H1 (cell line): ENCODE data around the gene PAAF1. TPM values are rescaled to one million over a fixed set of nuclear protein-coding genes. Genes with fewer than 3 reads are reported as not detected.

Source experiments
- CTCF ChIA-PET: fragments of 300-600 bp; sonication (Branson Sonifier 250); formaldehyde crosslinking; loops from one replicate; lab custom pipeline; 2021; ENCODE audit not compliant: partially characterized antibody; lab: Charles Lee
- POLR2A ChIA-PET: fragments of 300-600 bp; sonication (Branson Sonifier 250); formaldehyde crosslinking; loops from one replicate; lab custom pipeline; 2021; ENCODE audit warnings: inconsistent platforms; ENCODE audit not compliant: partially characterized antibody; lab: Charles Lee
- DNase-seq, 2 experiments: peaks; one replicate each; pipeline versions ENCODE4 v3.0.0 to v3.0.0-alpha.2; 2010 to 2022; ENCODE audit warnings: low spot score in 2 of 2, low read depth in 1 of 2, mixed read lengths in 1 of 2
- FAIRE-seq: peaks from 2 replicates; lab custom pipeline; 2011; peaks lifted over from hg19 to GRCh38; lab: Jason Lieb, UNC
- H2AFZ ChIP-seq: 2 replicates; pipeline ENCODE4 v1.8.1; 2012; ENCODE audit warnings: low read length, inconsistent platforms
- H2AK5ac ChIP-seq: 2 replicates; pipeline ENCODE4 v1.6.1; 2013; ENCODE audit warnings: low read depth, low read length
- H2BK120ac ChIP-seq: replicated peaks from 2 replicates; pipeline ENCODE3; 2013; ENCODE audit warnings: low read depth, low read length, inconsistent platforms
- H2BK12ac ChIP-seq: 2 replicates; pipeline ENCODE4 v1.6.1; 2013; ENCODE audit warnings: low read depth, low read length
- H2BK15ac ChIP-seq: 2 replicates; pipeline ENCODE4 v1.6.1; 2013; ENCODE audit warnings: low read length
- H2BK20ac ChIP-seq: 2 replicates; pipeline ENCODE4 v1.6.1; 2013; ENCODE audit warnings: low read length
- H2BK5ac ChIP-seq: 2 replicates; pipeline ENCODE4 v1.6.1; 2013; ENCODE audit warnings: low read depth, low read length
- H3K14ac ChIP-seq: 2 replicates; pipeline ENCODE4 v1.6.1; 2013; ENCODE audit warnings: inconsistent platforms; ENCODE audit not compliant: insufficient read length
- H3K18ac ChIP-seq: 2 replicates; pipeline ENCODE4 v1.6.1; 2013; ENCODE audit warnings: low read length; ENCODE audit errors: extremely low read depth
- H3K23ac ChIP-seq: 2 replicates; pipeline ENCODE4 v1.6.1; 2013; ENCODE audit warnings: inconsistent platforms; ENCODE audit not compliant: insufficient read length
- H3K23me2 ChIP-seq: 2 replicates; pipeline ENCODE4 v1.6.1; 2013; ENCODE audit warnings: low read depth, low read length
- H3K27ac ChIP-seq: 2 replicates; pipeline ENCODE4 v1.6.1; 2011; ENCODE audit warnings: low read depth, low read length, inconsistent platforms
- H3K27me3 ChIP-seq, 4 experiments: replicated peaks in 1 of 4; 1 replicate in 1 of 4; 2 replicates in 3 of 4; pipeline versions ENCODE4 v1.6.1 to v1.8.1; 2011 to 2013; ENCODE audit warnings: low read length in 3 of 4, mild to moderate bottlenecking in 3 of 4, inconsistent platforms in 2 of 4, mixed read lengths in 2 of 4, moderate library complexity in 1 of 4; ENCODE audit not compliant: control insufficient read depth in 3 of 4, insufficient read depth in 3 of 4; ENCODE audit errors: extremely low read depth in 1 of 4
- H3K36me3 ChIP-seq, 4 experiments: 2 replicates each; pipeline versions ENCODE4 v1.6.1 to v1.8.1; 2011 to 2013; ENCODE audit warnings: mild to moderate bottlenecking in 4 of 4, low read length in 3 of 4, moderate library complexity in 2 of 4, control low read depth in 1 of 4, inconsistent platforms in 1 of 4; ENCODE audit not compliant: insufficient read depth in 4 of 4, control insufficient read depth in 2 of 4
- H3K4ac ChIP-seq: replicated peaks from 2 replicates; pipeline ENCODE3; 2013; ENCODE audit warnings: low read length, low read depth, mixed read lengths, inconsistent platforms; ENCODE audit not compliant: insufficient read length
- H3K4me1 ChIP-seq, 4 experiments: replicated peaks in 1 of 4; 1 replicate in 1 of 4; 2 replicates in 3 of 4; pipeline versions ENCODE4 v1.6.1 to v1.8.1; 2011 to 2013; ENCODE audit warnings: low read length in 3 of 4, inconsistent platforms in 2 of 4, mixed read lengths in 1 of 4; ENCODE audit not compliant: insufficient read depth in 4 of 4, control insufficient read depth in 3 of 4
- H3K4me2 ChIP-seq, 2 experiments: 2 replicates each; pipeline versions ENCODE4 v1.6.1 to v1.8.1; 2011 to 2013; ENCODE audit warnings: low read depth in 2 of 2, low read length in 2 of 2, control low read depth in 1 of 2, inconsistent platforms in 1 of 2, mild to moderate bottlenecking in 1 of 2; ENCODE audit not compliant: insufficient read depth in 1 of 2
- H3K4me3 ChIP-seq, 4 experiments: fragments of 200-600, 300-600 bp in 1 of 4; sonication (generic), shearing (Covaris generic), sonication (Bioruptor Twin) in 1 of 4; 2 replicates each; pipeline versions ENCODE4 v1.5.1 to v1.8.1; 2011 to 2016; ENCODE audit warnings: low read length in 4 of 4, low read depth in 3 of 4, control low read depth in 2 of 4, inconsistent platforms in 2 of 4, mild to moderate bottlenecking in 2 of 4, mixed read lengths in 1 of 4, moderate library complexity in 1 of 4; ENCODE audit not compliant: insufficient read depth in 2 of 4; ENCODE audit errors: extremely low read depth in 1 of 4
- H3K56ac ChIP-seq: replicated peaks from 2 replicates; pipeline ENCODE3; 2013; ENCODE audit warnings: low read depth, mild to moderate bottlenecking, mixed read lengths, low read length, inconsistent platforms; ENCODE audit not compliant: insufficient read length
- H3K79me1 ChIP-seq: 2 replicates; pipeline ENCODE4 v1.6.1; 2013; ENCODE audit warnings: low read depth, low read length, control low read depth
- H3K79me2 ChIP-seq, 2 experiments: 2 replicates each; pipeline versions ENCODE4 v1.6.1 to v1.8.1; 2012 to 2013; ENCODE audit warnings: low read length in 2 of 2, mild to moderate bottlenecking in 2 of 2, inconsistent platforms in 1 of 2; ENCODE audit not compliant: insufficient read depth in 2 of 2, control insufficient read depth in 1 of 2
- H3K9ac ChIP-seq, 4 experiments: replicated peaks in 1 of 4; 1 replicate in 1 of 4; 2 replicates in 3 of 4; pipeline versions ENCODE4 v1.6.1 to v1.8.1; 2011 to 2013; ENCODE audit warnings: low read depth in 3 of 4, low read length in 3 of 4, control low read depth in 2 of 4, mild to moderate bottlenecking in 2 of 4, moderate library complexity in 2 of 4, inconsistent platforms in 1 of 4; ENCODE audit errors: extremely low read depth in 1 of 4
- H3K9me3 ChIP-seq, 2 experiments: 2 replicates each; pipeline versions ENCODE4 v1.6.1 to v1.8.1; 2012 to 2013; ENCODE audit warnings: mild to moderate bottlenecking in 2 of 2, moderate library complexity in 2 of 2, control low read depth in 1 of 2, inconsistent platforms in 1 of 2, low read depth in 1 of 2, low read length in 1 of 2, mixed read lengths in 1 of 2; ENCODE audit not compliant: insufficient read depth in 2 of 2
- H4K20me1 ChIP-seq, 2 experiments: replicated peaks in 1 of 2; 2 replicates each; pipeline versions ENCODE3 to v1.8.1; 2011 to 2013; ENCODE audit warnings: inconsistent platforms in 2 of 2, low read length in 2 of 2, mild to moderate bottlenecking in 1 of 2; ENCODE audit not compliant: insufficient read depth in 2 of 2, control insufficient read depth in 1 of 2
- H4K5ac ChIP-seq: 2 replicates; pipeline ENCODE4 v1.6.1; 2013; ENCODE audit warnings: low read length, low read depth, mixed read lengths, inconsistent platforms; ENCODE audit not compliant: insufficient read length
- H4K8ac ChIP-seq: 2 replicates; pipeline ENCODE4 v1.8.0; 2013; ENCODE audit warnings: mild to moderate bottlenecking, moderate library complexity, low read length, inconsistent platforms; ENCODE audit not compliant: insufficient read depth; ENCODE audit errors: extremely low read depth
- H4K91ac ChIP-seq: replicated peaks from 2 replicates; pipeline ENCODE3; 2013; ENCODE audit warnings: low read length, mixed read lengths, inconsistent platforms; ENCODE audit not compliant: insufficient read length
- BRCA1 ChIP-seq: IDR thresholded peaks from 2 replicates; pipeline ENCODE4 v1.6.1; 2012; ENCODE audit warnings: low read depth, low read length, improper control_type of control experiment
- CBX5 ChIP-seq: fragments of 300-800, 300-1000 bp; sonication (generic); IDR thresholded peaks from 2 replicates; pipeline ENCODE4 v1.7.1; 2016; ENCODE audit warnings: antibody characterized with exemption, low read length, low read depth
- CEBPB ChIP-seq: IDR thresholded peaks from 2 replicates; pipeline ENCODE4 v1.6.1; 2012; ENCODE audit warnings: low read depth, low read length
- GTF2F1 ChIP-seq: IDR thresholded peaks from 2 replicates; pipeline ENCODE4 v1.6.1; 2012; ENCODE audit warnings: low read depth, low read length, improper control_type of control experiment, borderline replicate concordance
- JUND ChIP-seq: IDR thresholded peaks from 2 replicates; pipeline ENCODE4 v1.6.1; 2011; ENCODE audit warnings: mild to moderate bottlenecking, improper control_type of control experiment, low read length
- KDM5A ChIP-seq: fragments of 200-600 bp; IDR thresholded peaks from 2 replicates; pipeline ENCODE4 v1.7.1; 2012; ENCODE audit warnings: mild to moderate bottlenecking, low read length, inconsistent platforms, mixed read lengths
- NRF1 ChIP-seq: IDR thresholded peaks from 2 replicates; pipeline ENCODE4 v1.6.1; 2011; ENCODE audit warnings: mild to moderate bottlenecking, low read depth, low read length, improper control_type of control experiment
- SIRT6 ChIP-seq: IDR thresholded peaks from one replicate; pipeline ENCODE4 v1.7.1; 2012; ENCODE audit warnings: low read length, inconsistent platforms
- WGBS, 2 experiments: shearing (Covaris generic) in 1 of 2; methylation state at CpG; one replicate each; pipeline versions ENCODE4 v1.1.6 to v1.1.7; 2013 to 2015; ENCODE audit warnings: low lambda C conversion rate in 2 of 2, mixed read lengths in 2 of 2, inconsistent platforms in 1 of 2, low coverage in 1 of 2, missing lambda C conversion rate in 1 of 2; ENCODE audit not compliant: insufficient replicate concordance in 2 of 2, insufficient coverage in 1 of 2, insufficient read length in 1 of 2; ENCODE audit errors: extremely low coverage in 1 of 2, missing lambda C conversion rate in 1 of 2; 5-methylcytosine and 5-hydroxymethylcytosine counted together
- polyA plus RNA-seq, 7 experiments: library from polyadenylated mRNA; depleted of rRNA in 3 of 7; stranded (reverse) in 5 of 7; unstranded in 2 of 7; fragments of >200 nt in 5 of 7; fragments of 200-250 nt in 2 of 7; gene quantifications; 1 replicate in 5 of 7; 2 replicates in 1 of 7; 4 replicates in 1 of 7; pipeline versions ENCODE4 v1.2.1 to v1.2.3, GENCODE V29; 2011 to 2013; ENCODE audit warnings: missing spikeins in 2 of 7, mixed read lengths in 2 of 7
- total RNA-seq: library from RNA; stranded (reverse); fragmentation: NEBNext Ultra II Directional; extraction: Animal tissue kit (Norgen Biotek cat#: 25700); gene quantifications from 2 replicates; pipeline ENCODE4 v1.2.1, GENCODE V29; 2021
- TF ChIP-seq, protein P1 (sequence below), 3 experiments: IDR thresholded peaks; 1 replicate in 2 of 3; 2 replicates in 1 of 3; pipeline versions ENCODE4 v1.5.1 to v1.6.1; 2011; ENCODE audit warnings: low read length in 3 of 3, mild to moderate bottlenecking in 3 of 3, inconsistent platforms in 2 of 3, low read depth in 1 of 3, moderate library complexity in 1 of 3; ENCODE audit not compliant: insufficient read depth in 1 of 3; ENCODE audit errors: control extremely low read depth in 1 of 3
- TF ChIP-seq, protein P2 (sequence below): IDR thresholded peaks from 2 replicates; pipeline ENCODE4 v1.6.1; 2011; ENCODE audit warnings: low read depth, mild to moderate bottlenecking, low read length; ENCODE audit not compliant: insufficient read depth

PAAF1 gene
- total and polyA plus RNA-seq, 2 of the 8 experiments (the other 6 are each of a cell fraction or from before 2014, with no cell fraction given): 24.4 to 28.8 TPM

- Histone ChIP-seq H2BK15ac (no peak overlapping the region), H3K27ac (no peak overlapping the region), H3K4me1 (no peaks in the 10 kb centered on the region), H2BK12ac (no peak overlapping the region), H3K23me2 (no peaks in the 10 kb centered on the region), H3K79me1 (no peaks in the 10 kb centered on the region), H3K4ac (no peak overlapping the region), H2BK20ac (no peak overlapping the region), H3K79me2 (no peaks in the 10 kb centered on the region), H4K20me1 (no peaks in the 10 kb centered on the region), H3K4me2 (no peak overlapping the region), H3K9ac (no peak overlapping the region), H3K18ac (no peak overlapping the region), H2BK5ac (no peak overlapping the region), H2AK5ac (no peak overlapping the region), H3K23ac (no peak overlapping the region), H3K14ac (no peak overlapping the region), H3K9me3 (peaks cover 31 to 41% of the 10 kb centered on the region in 2 experiments; a peak in 3 of 4 replicates), H3K4me3 (no peak overlapping the region), H2AFZ (no peak overlapping the region), H4K8ac (no peak overlapping the region), H3K27me3 (no peaks in the 10 kb centered on the region), H4K91ac (no peak overlapping the region), H2BK120ac (no peak overlapping the region), H4K5ac (no peak overlapping the region), H3K56ac (no peak overlapping the region), H3K36me3 (peaks cover 0 to 6% (median 0%) of the 10 kb centered on the region in 4 experiments; a peak in 1 of 8 replicates)
- CTCF ChIA-PET: interaction anchor here (0.6 to 2.1 kb wide), 2 partner anchors 9 to 326 kb away, joined by 3 to 16 read pairs; no protein-coding TSS in a partner anchor
- FAIRE-seq (no peak), DNase-seq (no peak)
- WGBS, 2 experiments: 93% methylated on average over 9 of the region's 9 CpGs; no CpG with 5 or more reads in 1 of the 2 experiments
- POLR2A ChIA-PET: interaction anchor here (1.1 to 1.9 kb wide), 3 partner anchors 9 to 155 kb away, joined by 3 to 6 read pairs (median 3); partner anchors contain the start of gene MRPL48
- TF ChIP-seq, protein P1, sequence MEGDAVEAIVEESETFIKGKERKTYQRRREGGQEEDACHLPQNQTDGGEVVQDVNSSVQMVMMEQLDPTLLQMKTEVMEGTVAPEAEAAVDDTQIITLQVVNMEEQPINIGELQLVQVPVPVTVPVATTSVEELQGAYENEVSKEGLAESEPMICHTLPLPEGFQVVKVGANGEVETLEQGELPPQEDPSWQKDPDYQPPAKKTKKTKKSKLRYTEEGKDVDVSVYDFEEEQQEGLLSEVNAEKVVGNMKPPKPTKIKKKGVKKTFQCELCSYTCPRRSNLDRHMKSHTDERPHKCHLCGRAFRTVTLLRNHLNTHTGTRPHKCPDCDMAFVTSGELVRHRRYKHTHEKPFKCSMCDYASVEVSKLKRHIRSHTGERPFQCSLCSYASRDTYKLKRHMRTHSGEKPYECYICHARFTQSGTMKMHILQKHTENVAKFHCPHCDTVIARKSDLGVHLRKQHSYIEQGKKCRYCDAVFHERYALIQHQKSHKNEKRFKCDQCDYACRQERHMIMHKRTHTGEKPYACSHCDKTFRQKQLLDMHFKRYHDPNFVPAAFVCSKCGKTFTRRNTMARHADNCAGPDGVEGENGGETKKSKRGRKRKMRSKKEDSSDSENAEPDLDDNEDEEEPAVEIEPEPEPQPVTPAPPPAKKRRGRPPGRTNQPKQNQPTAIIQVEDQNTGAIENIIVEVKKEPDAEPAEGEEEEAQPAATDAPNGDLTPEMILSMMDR (IDR thresholded peaks at IDR 0.05; ENCODE audit: control extremely low read depth in 1 of 3, insufficient read depth in 1 of 3, low read depth in 1 of 3, low read length in 3 of 3): no peak
- TF ChIP-seq JUND (no peak), CEBPB (no peak), SIRT6 (no peak), GTF2F1 (no peak), NRF1 (no peak), KDM5A (no peak), BRCA1 (no peak), CBX5 (no peak)
- TF ChIP-seq, protein P2, sequence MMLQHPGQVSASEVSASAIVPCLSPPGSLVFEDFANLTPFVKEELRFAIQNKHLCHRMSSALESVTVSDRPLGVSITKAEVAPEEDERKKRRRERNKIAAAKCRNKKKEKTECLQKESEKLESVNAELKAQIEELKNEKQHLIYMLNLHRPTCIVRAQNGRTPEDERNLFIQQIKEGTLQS: no peak
Measured at GRCh38 chr11:73940801-73941570, 64.2 kb downstream of the PAAF1 start.
